HCT116 (cell line): ENCODE measurements around the gene MBD5. TPM values are rescaled to one million over a fixed set of nuclear protein-coding genes. Genes with fewer than 3 reads are reported as not detected.

ENCODE experiments used
- ATAC-seq: fragments of 200-7000 bp; cut with Tn5 transposase; 2 replicates; pipeline ENCODE4 v1.9.1; 2020; ENCODE audit warnings: mild to moderate bottlenecking, moderate library complexity
- BruUV-seq: library from RNA; stranded (reverse); fragments of 400-500 nt; replicated peaks from 2 replicates; lab custom pipeline; 2021; lab: Mats Ljungman, UMichigan
- CTCF ChIA-PET: fragments of 300-600 bp; sonication (Branson Sonifier 250); formaldehyde crosslinking; loops from one replicate; lab custom pipeline; 2021; ENCODE audit warnings: antibody characterized with exemption; lab: Charles Lee
- POLR2A ChIA-PET: fragments of 300-600, 350-600 bp; sonication (Branson Sonifier 250); formaldehyde crosslinking; loops from one replicate; lab custom pipeline; 2021; ENCODE audit warnings: antibody characterized with exemption; lab: Charles Lee
- RAD21 ChIA-PET, 2 experiments: fragments of 300-600 bp; sonication (Branson Sonifier 250); formaldehyde crosslinking; loops; one replicate each; lab custom pipeline; 2023; ENCODE audit warnings: low total read pairs in 2 of 2; ENCODE audit not compliant: uncharacterized antibody in 2 of 2, unreplicated experiment in 2 of 2, low non-redundant PET in 1 of 2; lab: Charles Lee
- DNase-seq: peaks from one replicate; pipeline ENCODE4 v3.0.0-alpha.2; 2010; ENCODE audit warnings: low read depth, low spot score
- H2AFZ ChIP-seq: fragments of 200-600 bp; shearing (Covaris generic), sonication (generic); 2 replicates; pipeline ENCODE4 v1.6.1; 2017; ENCODE audit warnings: low read depth, mixed run types, mixed read lengths, antibody characterized with exemption, low read length; ENCODE audit not compliant: poor library complexity, severe bottlenecking
- H3K27ac ChIP-seq: 2 replicates; pipeline ENCODE4 v1.5.1; 2012; ENCODE audit warnings: low read depth, low read length
- H3K27me3 ChIP-seq: fragments of 200-600 bp; sonication (generic); 2 replicates; pipeline ENCODE4 v1.6.1; 2016; ENCODE audit warnings: mixed run types, low read length, mixed read lengths; ENCODE audit not compliant: insufficient read depth
- H3K36me3 ChIP-seq, 2 experiments: fragments of 200-500 bp in 1 of 2; fragments of 200-600 bp in 1 of 2; sonication (Bioruptor generic) in 1 of 2; sonication (generic) in 1 of 2; 2 replicates each; pipeline versions ENCODE4 v1.5.1 to v1.6.1; 2014 to 2016; ENCODE audit warnings: low read length in 2 of 2, inconsistent platforms in 1 of 2, mixed read lengths in 1 of 2, mixed run types in 1 of 2; ENCODE audit not compliant: insufficient read depth in 2 of 2, control insufficient read depth in 1 of 2
- H3K4me1 ChIP-seq, 2 experiments: fragments of 200-600 bp in 1 of 2; sonication (generic) in 1 of 2; 2 replicates each; pipeline versions ENCODE4 v1.5.1 to v1.6.1; 2012 to 2017; ENCODE audit warnings: low read length in 2 of 2, inconsistent platforms in 1 of 2, mild to moderate bottlenecking in 1 of 2, mixed read lengths in 1 of 2, mixed run types in 1 of 2, moderate library complexity in 1 of 2; ENCODE audit not compliant: insufficient read depth in 2 of 2, control insufficient read depth in 1 of 2
- H3K4me2 ChIP-seq: fragments of 200-600 bp; sonication (generic); 2 replicates; pipeline ENCODE4 v1.6.1; 2017; ENCODE audit warnings: mixed run types, low read length, mixed read lengths
- H3K4me3 ChIP-seq, 2 experiments: fragments of 200-600 bp in 1 of 2; sonication (generic) in 1 of 2; replicated peaks in 1 of 2; 2 replicates each; pipeline ENCODE4 v1.5.1; 2011 to 2016; ENCODE audit warnings: low read length in 2 of 2, control low read depth in 1 of 2, low read depth in 1 of 2, mild to moderate bottlenecking in 1 of 2, mixed read lengths in 1 of 2, mixed run types in 1 of 2
- H3K79me2 ChIP-seq: fragments of 200-600 bp; sonication (generic); 2 replicates; pipeline ENCODE4 v1.6.1; 2017; ENCODE audit warnings: mild to moderate bottlenecking, mixed run types, low read length, moderate library complexity, mixed read lengths; ENCODE audit not compliant: insufficient read depth
- H3K9ac ChIP-seq: fragments of 200-600 bp; sonication (generic); 2 replicates; pipeline ENCODE4 v1.6.1; 2016; ENCODE audit warnings: low read length, mixed read lengths
- H3K9me2 ChIP-seq: fragments of 200-600 bp; sonication (generic), shearing (Covaris generic); 2 replicates; pipeline ENCODE4 v1.6.1; 2017; ENCODE audit warnings: mixed run types, mild to moderate bottlenecking, moderate library complexity; ENCODE audit not compliant: insufficient read depth
- H3K9me3 ChIP-seq, 2 experiments: fragments of 200-500 bp in 1 of 2; fragments of 200-600 bp in 1 of 2; sonication (Bioruptor generic) in 1 of 2; sonication (generic) in 1 of 2; 2 replicates each; pipeline ENCODE4 v1.6.1; 2014 to 2017; ENCODE audit warnings: low read length in 2 of 2, mixed read lengths in 2 of 2, inconsistent platforms in 1 of 2, low read depth in 1 of 2, mild to moderate bottlenecking in 1 of 2, mixed run types in 1 of 2, moderate library complexity in 1 of 2; ENCODE audit not compliant: control insufficient read depth in 1 of 2, insufficient read depth in 1 of 2
- H4K20me1 ChIP-seq: fragments of 200-600 bp; sonication (generic), shearing (Covaris generic); 2 replicates; pipeline ENCODE4 v1.6.1; 2017; ENCODE audit warnings: mixed run types, mild to moderate bottlenecking, moderate library complexity; ENCODE audit not compliant: insufficient read depth
- ATF3 ChIP-seq: IDR thresholded peaks from 2 replicates; pipeline ENCODE4 v1.6.1; 2012
- CEBPB ChIP-seq: IDR thresholded peaks from 2 replicates; pipeline ENCODE4 v1.6.1; 2012; ENCODE audit warnings: low read depth
- EGR1 ChIP-seq: IDR thresholded peaks from 2 replicates; pipeline ENCODE4 v1.6.1; 2012; ENCODE audit warnings: low read depth
- ELF1 ChIP-seq: IDR thresholded peaks from 2 replicates; pipeline ENCODE4 v1.6.1; 2012; ENCODE audit warnings: low read depth, borderline replicate concordance
- EZH2 ChIP-seq: fragments of 200-600 bp; sonication (generic); IDR thresholded peaks from 2 replicates; pipeline ENCODE4 v1.6.1; 2017; ENCODE audit warnings: antibody characterized with exemption, mixed run types
- EZH2phosphoT487 ChIP-seq: fragments of 200-600 bp; IDR thresholded peaks from 2 replicates; pipeline ENCODE4 v1.6.1; 2018; ENCODE audit warnings: antibody characterized with exemption, borderline replicate concordance
- FOSL1 ChIP-seq: IDR thresholded peaks from 2 replicates; pipeline ENCODE4 v1.6.1; 2012; ENCODE audit warnings: low read depth
- JUND ChIP-seq: IDR thresholded peaks from 2 replicates; pipeline ENCODE4 v1.6.1; 2012
- MAX ChIP-seq: IDR thresholded peaks from 2 replicates; pipeline ENCODE4 v1.6.1; 2012
- POLR2A ChIP-seq: IDR thresholded peaks from 2 replicates; pipeline ENCODE4 v1.7.0; 2011; ENCODE audit warnings: borderline replicate concordance; ENCODE audit not compliant: insufficient read depth, insufficient read length; ENCODE audit errors: extremely low read depth
- SIN3A ChIP-seq: IDR thresholded peaks from 2 replicates; pipeline ENCODE4 v1.6.1; 2012; ENCODE audit warnings: low read depth
- SP1 ChIP-seq: IDR thresholded peaks from 2 replicates; pipeline ENCODE4 v1.6.1; 2012; ENCODE audit warnings: low read depth
- SRF ChIP-seq: IDR thresholded peaks from 2 replicates; pipeline ENCODE4 v1.6.1; 2012; ENCODE audit warnings: low read depth
- TCF7L2 ChIP-seq: IDR thresholded peaks from 2 replicates; pipeline ENCODE4 v1.7.0; 2011; ENCODE audit warnings: borderline replicate concordance, inconsistent platforms; ENCODE audit not compliant: insufficient read depth, insufficient read length; ENCODE audit errors: extremely low read depth
- YY1 ChIP-seq: IDR thresholded peaks from 2 replicates; pipeline ENCODE4 v1.6.1; 2011; ENCODE audit warnings: low read length, low read depth, moderate library complexity, mild to moderate bottlenecking; ENCODE audit not compliant: insufficient replicate concordance; ENCODE audit errors: extremely low read depth
- ZBTB33 ChIP-seq: IDR thresholded peaks from 2 replicates; pipeline ENCODE4 v1.6.1; 2011; ENCODE audit warnings: mild to moderate bottlenecking, low read length, moderate library complexity; ENCODE audit not compliant: insufficient replicate concordance; ENCODE audit errors: extremely low read depth
- ZFX ChIP-seq: fragments of 450-650 bp; IDR thresholded peaks from 2 replicates; pipeline ENCODE4 v1.6.1; 2017
- ZNF274 ChIP-seq: fragments of 200-500 bp; sonication (Bioruptor generic); IDR thresholded peaks from 2 replicates; pipeline ENCODE4 v1.6.1; 2014; ENCODE audit warnings: mild to moderate bottlenecking, low read depth, low read length, inconsistent platforms
- intact Hi-C: fragments of 100-400 bp; cut with micrococcal nuclease; formaldehyde crosslinking; loops from 2 replicates; pipeline ENCODE4 v1.10.0; 2022
- total RNA-seq: library from RNA; stranded (reverse); gene quantifications from one replicate; pipeline ENCODE4 v1.2.1, GENCODE V29; 2021; ENCODE audit not compliant: unreplicated experiment

MBD5 gene
- total RNA-seq, 1 experiment from 2014 or later: 20.5 TPM

- no peaks in the 10 kb centered on the region for H3K36me3 ChIP-seq
Measured at GRCh38 chr2:148402786-148403185, 381.9 kb downstream of the MBD5 start.

GRCh38 chr2:148410899-148411298, 390.0 kb downstream of the MBD5 start:
- H4K20me1 ChIP-seq: no peaks in the 10 kb centered on the region
- H3K36me3 ChIP-seq: no peaks in the 10 kb centered on the region
- H3K4me3 ChIP-seq: no peak overlapping the region
- no peak overlapping the region for H3K27ac ChIP-seq
- peaks cover 0 to 4% of the 10 kb centered on the region in 2 experiments; a peak in 1 of 4 replicates for H3K9me3 ChIP-seq
- ChIA-PET RAD21 (no interaction called here), CTCF (no interaction called here), POLR2A (no interaction called here)
- BruUV-seq: no TSS peak
- no peak overlapping the region for H3K9ac ChIP-seq
- no peaks in the 10 kb centered on the region for H3K27me3 ChIP-seq
- no peak overlapping the region for H3K4me2 ChIP-seq
- H3K9me2 ChIP-seq: no peaks in the 10 kb centered on the region
- no peak overlapping the region for H2AFZ ChIP-seq
- no peaks in the 10 kb centered on the region for H3K79me2 ChIP-seq
- ATAC-seq: no peak
- intact Hi-C loops: no loop called here
- no peaks in the 10 kb centered on the region for H3K4me1 ChIP-seq
- DNase-seq: no peak
- no peak for TF ChIP-seq CEBPB
- no peak for TF ChIP-seq ATF3
- TF ChIP-seq MAX: no peak
- TF ChIP-seq SIN3A: no peak
- TF ChIP-seq ELF1: no peak
- no peak for TF ChIP-seq POLR2A
- TF ChIP-seq ZNF274: no peak
- no peak for TF ChIP-seq JUND
- TF ChIP-seq SRF: no peak
- no peak for TF ChIP-seq EZH2phosphoT487
- TF ChIP-seq ZBTB33: no peak
- no peak for TF ChIP-seq TCF7L2
- TF ChIP-seq EZH2: no peak
- no peak for TF ChIP-seq EGR1
- TF ChIP-seq SP1: no peak
- TF ChIP-seq ZFX: no peak
- no peak for TF ChIP-seq FOSL1
- TF ChIP-seq YY1: no peak

More at GRCh38 chr2:148402786-148403185, 381.9 kb downstream of the MBD5 start:
- TF ChIP-seq ZNF274 (no peak), SP1 (no peak), FOSL1 (no peak)
- BruUV-seq: no TSS peak
- H2AFZ ChIP-seq: no peak overlapping the region
- POLR2A ChIA-PET: no interaction called here
- H3K27ac ChIP-seq: no peak overlapping the region
- ATAC-seq (no peak), DNase-seq (no peak)
- H3K4me1 ChIP-seq: no peaks in the 10 kb centered on the region
- H4K20me1 ChIP-seq: no peaks in the 10 kb centered on the region
- no peaks in the 10 kb centered on the region for H3K27me3 ChIP-seq
- no peaks in the 10 kb centered on the region for H3K79me2 ChIP-seq
- no peak overlapping the region for H3K4me2 ChIP-seq
- H3K9me2 ChIP-seq: no peaks in the 10 kb centered on the region
- RAD21 ChIA-PET: no interaction called here
- intact Hi-C loops: no loop called here
- H3K9me3 ChIP-seq: no peaks in the 10 kb centered on the region
- CTCF ChIA-PET: no interaction called here
- H3K9ac ChIP-seq: no peak overlapping the region
- H3K4me3 ChIP-seq: no peak overlapping the region
